ENCODE results near the gene CUX1.

DNA sequence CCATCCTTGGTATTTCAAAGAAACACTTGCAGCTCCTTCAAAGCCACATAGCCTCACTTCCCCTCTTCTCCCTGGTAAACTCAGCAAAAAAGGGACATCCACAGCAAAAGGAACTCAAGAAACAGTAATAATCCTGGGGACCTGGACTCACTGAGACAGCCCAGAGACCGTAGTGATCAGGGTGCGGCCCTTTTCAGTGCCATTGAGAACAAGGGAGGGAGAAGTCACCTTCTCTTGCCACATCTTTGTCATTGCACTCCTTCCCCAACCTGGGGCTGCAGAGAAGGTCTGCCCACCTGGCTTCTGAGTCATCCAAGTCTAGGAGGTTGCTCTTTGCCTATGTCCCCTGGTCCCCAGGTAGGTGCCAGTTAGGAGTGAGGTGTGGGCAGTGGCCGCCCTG, 375.4 kb downstream of the CUX1 start:
- TF ChIP-seq, protein P1, sequence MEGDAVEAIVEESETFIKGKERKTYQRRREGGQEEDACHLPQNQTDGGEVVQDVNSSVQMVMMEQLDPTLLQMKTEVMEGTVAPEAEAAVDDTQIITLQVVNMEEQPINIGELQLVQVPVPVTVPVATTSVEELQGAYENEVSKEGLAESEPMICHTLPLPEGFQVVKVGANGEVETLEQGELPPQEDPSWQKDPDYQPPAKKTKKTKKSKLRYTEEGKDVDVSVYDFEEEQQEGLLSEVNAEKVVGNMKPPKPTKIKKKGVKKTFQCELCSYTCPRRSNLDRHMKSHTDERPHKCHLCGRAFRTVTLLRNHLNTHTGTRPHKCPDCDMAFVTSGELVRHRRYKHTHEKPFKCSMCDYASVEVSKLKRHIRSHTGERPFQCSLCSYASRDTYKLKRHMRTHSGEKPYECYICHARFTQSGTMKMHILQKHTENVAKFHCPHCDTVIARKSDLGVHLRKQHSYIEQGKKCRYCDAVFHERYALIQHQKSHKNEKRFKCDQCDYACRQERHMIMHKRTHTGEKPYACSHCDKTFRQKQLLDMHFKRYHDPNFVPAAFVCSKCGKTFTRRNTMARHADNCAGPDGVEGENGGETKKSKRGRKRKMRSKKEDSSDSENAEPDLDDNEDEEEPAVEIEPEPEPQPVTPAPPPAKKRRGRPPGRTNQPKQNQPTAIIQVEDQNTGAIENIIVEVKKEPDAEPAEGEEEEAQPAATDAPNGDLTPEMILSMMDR (IDR thresholded peaks at IDR 0.05), result no peak
- TF ChIP-seq POLR2A (IDR thresholded peaks at IDR 0.05), result no peak

Measured in body of pancreas (tissue), 4 donors.